ENCODE results near the gene TRPM3. TPM values are rescaled to one million over a fixed set of nuclear protein-coding genes. Genes with fewer than 3 reads are reported as not detected.

TRPM3 gene
- total and polyA plus RNA-seq, 2 donors (not counting 1 experiment from before 2014, with no cell fraction given) = not detected

DNA sequence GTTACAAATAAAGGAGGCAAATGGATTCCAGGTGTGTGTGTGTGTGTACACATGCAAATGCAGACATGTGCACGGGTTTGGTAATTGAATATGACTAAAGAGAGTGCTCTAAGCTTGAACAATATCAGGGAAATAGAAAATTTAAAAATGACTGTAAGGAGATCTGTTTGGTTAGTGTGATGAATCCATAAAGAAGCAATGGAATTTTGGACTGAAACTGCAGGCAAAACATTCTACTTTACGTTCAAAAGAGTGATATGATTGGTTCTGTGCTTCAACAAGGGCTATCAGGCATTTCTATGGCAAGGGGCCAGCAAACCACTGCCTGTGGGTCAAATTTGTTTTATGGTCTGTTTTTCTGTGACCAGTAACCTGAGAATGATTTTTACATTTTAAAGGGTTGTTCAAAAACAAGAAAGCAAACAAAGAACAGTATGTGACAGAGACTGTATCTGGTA lies 374.1 kb downstream of the TRPM3 start:
- no peaks in the 10 kb centered on the region for H3K9me3 ChIP-seq (ENCODE audit: control extremely low read depth in 1 of 3, control insufficient read depth in 2 of 3, insufficient read depth in 1 of 3, low read length in 2 of 3)
- H3K4me1 Mint-ChIP-seq = no peaks in the 10 kb centered on the region
- H3K27ac Mint-ChIP-seq = no peak overlapping the region
- ChIA-PET CTCF (no interaction called here), POLR2A (no interaction called here)
- no peaks in the 10 kb centered on the region for H3K4me1 ChIP-seq (ENCODE audit: control insufficient read depth in 2 of 2, insufficient read depth in 2 of 2, low read length in 2 of 2)
- no peaks in the 10 kb centered on the region for H3K27me3 ChIP-seq (replicated peaks in 1 of 4; ENCODE audit: control extremely low read depth in 1 of 4, control insufficient read depth in 3 of 4, insufficient read depth in 4 of 4, low read length in 3 of 4)
- H3K4me2 ChIP-seq (replicated peaks; ENCODE audit: low read depth, low read length, poor library complexity, severe bottlenecking) = no peak overlapping the region
- ATAC-seq (ENCODE audit: low read depth) (no peak), DNase-seq (no peak)
- H3K4me3 ChIP-seq (ENCODE audit: control extremely low read depth in 1 of 5, extremely low read depth in 1 of 5, insufficient read depth in 1 of 5, low read depth in 2 of 5, low read length in 4 of 5) = no peak overlapping the region
- H3K9me3 Mint-ChIP-seq (ENCODE audit: insufficient read depth) = peaks cover 2% of the 10 kb centered on the region
- no peaks in the 10 kb centered on the region for H4K20me1 ChIP-seq (ENCODE audit: control insufficient read depth, insufficient read depth, low read length, poor library complexity, severe bottlenecking)
- no peak overlapping the region for H2AFZ ChIP-seq (ENCODE audit: insufficient read depth, low read depth, low read length, poor library complexity, severe bottlenecking)
- H3K79me2 ChIP-seq (ENCODE audit: control insufficient read depth, insufficient read depth, low read length) = no peaks in the 10 kb centered on the region
- H3K9ac ChIP-seq (ENCODE audit: low read length) = no peak overlapping the region
- H3K36me3 ChIP-seq (replicated peaks in 1 of 2; ENCODE audit: control extremely low read depth in 1 of 2, control insufficient read depth in 1 of 2, extremely low read depth in 1 of 2, insufficient read depth in 2 of 2, low read length in 1 of 2) = no peaks in the 10 kb centered on the region
- no peak for TF ChIP-seq EZH2 (IDR thresholded peaks at IDR 0.05; ENCODE audit: borderline replicate concordance, insufficient read depth, low read depth, low read length, poor library complexity, severe bottlenecking)
- TF ChIP-seq CTCF (IDR thresholded peaks at IDR 0.05) = no peak
- intact Hi-C loops (cut with micrococcal nuclease) = no loop called here
- H3K27me3 Mint-ChIP-seq = no peaks in the 10 kb centered on the region
- H3K27ac ChIP-seq (ENCODE audit: low read length in 2 of 2) = no peak overlapping the region
- WGBS (ENCODE audit: insufficient coverage) = 71% methylated on average over 2 of the region's 2 CpGs
- no peak overlapping the region for H3K4me3 Mint-ChIP-seq

GRCh38 chr9:70746760-70747159 lies 374.7 kb downstream of the TRPM3 start:
- ATAC-seq (ENCODE audit: low read depth) (no peak), DNase-seq (no peak)
- Histone ChIP-seq H3K4me1 (ENCODE audit: control insufficient read depth in 2 of 2, insufficient read depth in 2 of 2, low read length in 2 of 2) (no peaks in the 10 kb centered on the region), H3K79me2 (ENCODE audit: control insufficient read depth, insufficient read depth, low read length) (no peaks in the 10 kb centered on the region), H3K4me3 (ENCODE audit: control extremely low read depth in 1 of 5, extremely low read depth in 1 of 5, insufficient read depth in 1 of 5, low read depth in 2 of 5, low read length in 4 of 5) (no peak overlapping the region), H3K9me3 (ENCODE audit: control extremely low read depth in 1 of 3, control insufficient read depth in 2 of 3, insufficient read depth in 1 of 3, low read length in 2 of 3) (no peaks in the 10 kb centered on the region), H3K36me3 (replicated peaks in 1 of 2; ENCODE audit: control extremely low read depth in 1 of 2, control insufficient read depth in 1 of 2, extremely low read depth in 1 of 2, insufficient read depth in 2 of 2, low read length in 1 of 2) (no peaks in the 10 kb centered on the region), H2AFZ (ENCODE audit: insufficient read depth, low read depth, low read length, poor library complexity, severe bottlenecking) (no peak overlapping the region), H3K9ac (ENCODE audit: low read length) (no peak overlapping the region), H3K4me2 (replicated peaks; ENCODE audit: low read depth, low read length, poor library complexity, severe bottlenecking) (no peak overlapping the region), H3K27me3 (replicated peaks in 1 of 4; ENCODE audit: control extremely low read depth in 1 of 4, control insufficient read depth in 3 of 4, insufficient read depth in 4 of 4, low read length in 3 of 4) (no peaks in the 10 kb centered on the region), H3K27ac (ENCODE audit: low read length in 2 of 2) (no peak overlapping the region), H4K20me1 (ENCODE audit: control insufficient read depth, insufficient read depth, low read length, poor library complexity, severe bottlenecking) (no peaks in the 10 kb centered on the region)
- ChIA-PET POLR2A (no interaction called here), CTCF (no interaction called here)
- H3K4me3 Mint-ChIP-seq = no peak overlapping the region
- H3K27ac Mint-ChIP-seq = no peak overlapping the region
- no peak for TF ChIP-seq EZH2 (IDR thresholded peaks at IDR 0.05; ENCODE audit: borderline replicate concordance, insufficient read depth, low read depth, low read length, poor library complexity, severe bottlenecking)
- no peaks in the 10 kb centered on the region for H3K4me1 Mint-ChIP-seq
- no peaks in the 10 kb centered on the region for H3K27me3 Mint-ChIP-seq
- intact Hi-C loops (cut with micrococcal nuclease) = no loop called here
- H3K9me3 Mint-ChIP-seq (ENCODE audit: insufficient read depth) = peaks cover 2% of the 10 kb centered on the region
